NCI-H446 treated with DMSO at 0.1 percent for 48 hours (cell line): ENCODE measurements around the gene MEMO1.
"Not testable (repeated sequence)": the region's sequence is repeated elsewhere in the genome, so short reads cannot be mapped to it uniquely, and the experiment has no call there.

ENCODE experiments used
- DNase-seq: peaks from one replicate; lab custom pipeline; 2025; lab: John Stamatoyannopoulos, UW

The MEMO1 gene

DNA sequence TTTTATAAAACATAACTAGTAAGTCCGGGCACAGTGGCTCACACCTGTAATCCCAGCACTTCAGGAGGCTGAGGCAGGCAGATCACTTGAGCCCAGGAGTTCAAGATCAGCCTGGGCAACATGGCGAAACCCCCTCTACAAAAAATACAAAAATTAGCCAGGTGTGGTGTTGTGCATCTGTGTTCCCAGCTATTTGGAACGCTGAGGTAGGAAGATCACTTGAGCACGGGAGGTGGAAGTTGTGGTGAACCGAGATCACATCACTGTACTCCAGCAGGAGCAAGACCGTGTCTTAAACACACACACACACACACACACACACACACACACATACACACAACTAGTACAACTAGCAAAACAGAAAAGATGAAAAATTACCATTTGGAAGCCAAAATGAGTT is 103.3 kb downstream of the MEMO1 start:
- not testable (repeated sequence) for DNase-seq

DNA sequence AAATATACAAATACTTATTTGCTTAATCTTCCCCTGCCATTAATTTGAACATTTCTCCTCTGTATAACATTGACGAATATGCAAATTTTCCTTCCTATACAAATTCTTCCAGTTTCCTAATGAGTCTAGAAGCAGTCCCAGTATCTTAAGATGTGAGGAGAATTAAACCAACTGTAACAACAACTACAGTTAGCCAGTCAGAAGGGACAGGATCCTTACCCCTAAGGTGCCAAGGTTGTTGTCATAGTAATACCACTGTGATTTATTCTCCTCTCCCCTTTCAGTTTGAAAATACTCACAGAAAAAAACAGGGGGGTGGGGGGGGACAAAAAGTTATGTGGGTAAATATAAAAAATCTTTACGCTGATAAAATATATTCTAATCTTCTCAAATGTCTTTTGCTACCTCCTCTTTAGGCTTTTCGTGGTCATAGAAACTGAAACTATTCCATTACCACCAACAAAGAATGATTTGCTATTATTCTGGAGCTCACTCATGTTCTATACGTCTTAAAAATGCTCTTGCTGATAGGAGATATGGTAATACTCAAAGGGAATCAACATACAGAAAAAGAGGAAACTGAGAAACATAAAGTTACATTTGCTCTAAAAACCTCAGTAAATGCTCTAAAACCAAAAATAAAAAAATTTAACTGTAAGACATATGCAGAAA is 107.6 kb downstream of the MEMO1 start:
- no peak for DNase-seq

GRCh38 chr2:31901900-31902299 is 108.9 kb downstream of the MEMO1 start:
- no peak for DNase-seq

DNA sequence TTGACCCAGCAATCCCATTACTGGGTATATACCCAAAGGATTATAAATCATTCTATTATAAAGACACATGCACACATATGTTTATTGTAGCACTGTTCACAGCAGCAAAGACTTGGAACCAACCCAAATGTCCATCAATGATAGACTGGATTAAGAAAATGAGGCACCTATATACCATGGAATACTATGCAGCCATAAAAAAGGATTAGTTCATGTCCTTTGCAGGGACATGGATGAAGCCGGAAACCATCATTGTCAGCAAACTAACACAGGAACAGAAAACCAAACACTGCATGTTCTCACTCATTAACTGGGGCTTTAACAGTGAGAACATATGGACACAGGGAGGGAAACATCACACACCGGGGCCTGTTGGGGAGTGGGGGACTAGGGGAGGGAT is 110.7 kb downstream of the MEMO1 start:
- DNase-seq = not testable (repeated sequence)

DNA sequence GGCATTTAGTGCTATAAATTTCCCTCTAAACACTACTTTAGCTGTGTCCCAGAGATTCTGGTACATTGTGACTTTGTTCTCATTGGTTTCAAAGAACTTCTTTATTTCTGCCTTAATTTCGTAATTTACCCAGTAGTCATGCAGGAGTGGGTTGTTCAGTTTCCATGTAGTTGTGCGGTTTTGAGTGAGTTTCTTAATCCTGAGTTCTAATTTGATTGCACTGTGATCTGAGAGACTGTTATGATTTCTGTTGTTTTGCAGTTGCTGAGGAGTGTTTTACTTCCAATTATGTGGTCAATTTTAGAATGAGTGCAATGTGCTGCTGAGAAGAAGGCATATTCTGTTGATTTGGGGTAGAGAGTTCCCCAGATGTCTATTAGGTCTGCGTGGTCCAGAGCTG is 112.5 kb downstream of the MEMO1 start:
- DNase-seq = not testable (repeated sequence)

- DNase-seq = not testable (repeated sequence)
These were observed 113.5 kb downstream of the MEMO1 start for GRCh38 chr2:31897340-31897739.

- no peak for DNase-seq
These were observed 114.5 kb downstream of the MEMO1 start for GRCh38 chr2:31896293-31896692.

DNA sequence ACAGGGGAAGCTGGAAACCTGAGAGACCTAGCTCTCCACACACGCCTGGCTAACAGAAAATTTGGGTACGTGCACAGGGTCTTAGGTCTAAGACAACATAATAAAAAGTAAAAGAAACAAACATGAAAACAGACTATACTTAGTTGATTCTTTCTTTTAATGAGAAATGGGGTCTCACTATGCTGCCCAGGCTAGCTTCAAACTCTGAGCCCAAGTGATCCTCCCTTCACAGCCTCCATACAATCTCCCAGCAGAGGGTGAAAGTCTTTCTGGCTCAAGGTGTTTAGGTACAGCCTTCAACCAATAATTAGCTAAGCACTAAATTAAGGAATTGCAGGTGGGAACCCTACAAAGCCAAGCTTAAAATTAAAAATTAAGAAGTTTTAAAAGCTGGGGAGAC is 116.2 kb downstream of the MEMO1 start:
- DNase-seq = no peak

- no peak for DNase-seq
These were observed 117.7 kb downstream of the MEMO1 start for GRCh38 chr2:31893094-31893493.

DNA sequence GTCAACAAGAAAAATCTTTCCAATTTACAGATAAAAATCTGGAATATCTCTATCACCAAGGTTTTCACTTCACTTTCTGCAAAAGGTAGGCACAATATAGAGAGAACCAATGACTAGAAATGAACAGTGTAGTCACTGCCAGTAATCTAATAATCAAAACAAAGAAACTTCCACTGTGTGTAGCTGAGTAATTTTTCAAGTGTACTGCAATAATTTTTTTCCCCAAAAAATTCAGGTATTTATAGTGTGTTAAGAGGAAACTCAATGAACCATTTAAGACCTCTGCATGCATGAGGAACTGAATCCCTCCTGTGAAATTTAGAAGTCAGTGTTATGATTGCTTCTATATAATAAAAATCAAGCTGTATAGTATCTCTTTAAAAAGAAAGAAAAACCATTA is 121.8 kb downstream of the MEMO1 start:
- no peak for DNase-seq

DNA sequence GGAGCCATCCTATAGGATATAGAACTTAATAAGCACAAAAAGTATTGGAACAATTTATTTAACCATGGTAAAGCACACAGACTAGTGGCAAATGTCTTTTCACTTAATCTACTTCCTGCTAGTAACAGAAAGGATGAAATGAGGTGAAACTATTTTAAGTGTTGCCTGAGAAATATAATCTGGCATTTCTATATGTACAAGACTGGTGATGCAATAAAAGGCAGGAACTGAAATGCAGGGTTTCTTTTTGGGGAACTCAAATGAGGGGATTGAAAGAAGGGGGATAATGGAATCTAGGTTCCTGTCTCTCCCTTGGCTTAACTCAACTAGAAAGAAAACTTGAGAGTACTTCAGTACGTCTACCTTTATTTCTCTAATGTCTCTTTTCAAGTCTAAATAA is 122.3 kb downstream of the MEMO1 start:
- no peak for DNase-seq

- DNase-seq = no peak
These were observed 124.1 kb downstream of the MEMO1 start for GRCh38 chr2:31886700-31887099.

GRCh38 chr2:31877008-31877407 is 133.8 kb downstream of the MEMO1 start:
- DNase-seq = no peak

GRCh38 chr2:31874071-31874470 is 136.7 kb downstream of the MEMO1 start:
- DNase-seq = no peak

GRCh38 chr2:31865215-31865614 is 145.6 kb downstream of the MEMO1 start:
- DNase-seq = no peak

- no peak for DNase-seq
These were observed 146.9 kb downstream of the MEMO1 start for GRCh38 chr2:31863867-31864266.

- DNase-seq = not testable (repeated sequence)
These were observed 147.7 kb downstream of the MEMO1 start for GRCh38 chr2:31863015-31863656.

- DNase-seq = no peak
These were observed 150.8 kb downstream of the MEMO1 start for GRCh38 chr2:31859959-31860358.

DNA sequence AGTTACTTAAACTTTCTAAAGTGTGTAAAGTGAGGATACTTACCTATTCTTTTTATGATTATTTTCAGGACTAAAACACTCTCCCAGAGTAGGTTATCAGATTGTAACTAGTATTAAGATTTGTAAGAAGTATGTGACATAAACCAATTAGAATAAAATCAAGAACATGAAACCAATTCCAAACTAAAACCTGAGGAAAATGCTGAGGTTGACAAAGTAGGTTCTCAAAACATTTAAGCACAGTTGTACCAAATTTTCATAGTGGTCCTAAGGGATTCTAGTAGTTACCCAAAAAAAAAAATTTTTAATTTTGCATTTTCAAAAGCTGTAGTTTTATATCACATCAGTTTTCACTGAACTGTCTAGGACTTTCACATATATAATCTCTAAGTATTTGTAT is 157.3 kb downstream of the MEMO1 start:
- DNase-seq = no peak

- not testable (repeated sequence) for DNase-seq
These were observed 168.7 kb downstream of the MEMO1 start for GRCh38 chr2:31842150-31842549.

DNA sequence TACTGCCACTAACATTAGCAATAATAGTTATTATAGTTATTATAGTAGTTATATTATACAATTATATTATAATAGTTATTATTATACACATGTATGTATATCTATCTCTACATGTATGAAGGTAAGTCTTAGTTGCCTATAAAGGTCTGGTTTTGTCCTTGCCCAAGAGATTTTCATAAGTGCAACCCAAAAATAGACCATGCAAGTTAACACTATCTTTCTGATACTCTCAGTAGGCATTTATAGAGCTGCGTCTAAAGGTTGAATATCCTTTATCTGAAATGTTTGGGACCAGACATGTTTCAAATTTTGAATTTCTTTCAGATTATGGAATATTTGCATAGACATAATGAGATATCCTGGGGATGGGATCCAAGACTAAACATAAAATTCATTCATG is 175.4 kb downstream of the MEMO1 start:
- DNase-seq = no peak

DNA sequence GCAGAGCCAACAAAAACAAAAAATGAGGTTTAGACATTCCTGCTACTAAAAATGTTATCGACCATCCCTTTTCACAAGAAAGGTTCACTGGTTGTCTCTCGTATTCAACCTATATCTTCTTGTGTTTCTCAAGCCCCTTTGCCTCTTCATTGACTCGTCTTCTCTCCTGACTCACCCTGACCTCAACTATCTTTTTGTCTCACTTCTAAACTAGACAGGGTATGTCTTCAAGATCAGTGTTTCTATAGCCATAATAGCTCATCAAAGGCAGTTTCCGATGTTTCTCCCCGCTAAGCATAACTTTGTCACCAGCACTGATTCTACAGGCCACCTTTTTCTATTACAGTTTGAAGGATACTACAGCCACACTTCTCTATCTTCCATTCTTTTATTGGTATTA is 178.4 kb downstream of the MEMO1 start:
- DNase-seq = no peak

GRCh38 chr2:31831585-31831984 is 179.2 kb downstream of the MEMO1 start:
- DNase-seq = no peak

DNA sequence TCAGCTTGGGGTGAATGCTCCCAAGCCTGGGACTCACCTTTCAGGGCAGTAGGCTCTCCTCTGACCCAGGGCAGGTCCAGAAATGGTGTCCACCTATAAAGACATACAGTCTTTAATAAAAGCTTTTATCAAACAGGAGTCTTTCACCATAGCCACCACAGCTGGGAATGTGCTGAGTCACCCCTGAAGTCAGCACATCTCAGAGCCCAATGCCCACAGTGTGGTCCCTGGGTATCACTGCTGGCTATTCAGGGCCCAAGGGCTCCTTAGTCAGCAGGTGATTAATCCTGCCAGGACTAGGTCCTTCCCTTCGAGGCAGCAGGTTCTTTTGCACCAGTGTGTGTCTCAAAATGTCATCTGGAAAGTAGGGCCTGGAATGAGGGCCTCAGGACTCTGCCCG is 181.9 kb downstream of the MEMO1 start:
- DNase-seq = no peak
